HL-60 (cell line): Measurements from ENCODE around the gene HPCAL4.

Source experiments
- DNase-seq, 2 experiments: peaks; one replicate each; pipeline ENCODE4 v3.0.0-alpha.2; 2010 to 2020; ENCODE audit warnings: low read depth in 1 of 2, low spot score in 1 of 2
- H3K27ac ChIP-seq: fragments of 250-450 bp; sonication (Bioruptor Pico); replicated peaks from 2 replicates; pipeline ENCODE4 v1.5.1; 2020; ENCODE audit warnings: mild to moderate bottlenecking, moderate library complexity
- H3K27me3 ChIP-seq: fragments of 250-450 bp; sonication (Bioruptor Pico); 2 replicates; pipeline ENCODE4 v1.5.1; 2021; ENCODE audit warnings: mild to moderate bottlenecking, moderate library complexity; ENCODE audit not compliant: insufficient read depth, poor library complexity, severe bottlenecking
- H3K4me3 ChIP-seq: replicated peaks from 2 replicates; pipeline ENCODE4 v1.5.1; 2011; ENCODE audit warnings: mild to moderate bottlenecking, control low read depth, low read length; ENCODE audit not compliant: insufficient read depth
- CTCF ChIP-seq: IDR thresholded peaks from one replicate; pipeline ENCODE4 v1.5.1; 2011; ENCODE audit warnings: low read length, control low read depth, inconsistent platforms; ENCODE audit not compliant: insufficient read depth
- GABPA ChIP-seq: IDR thresholded peaks from 2 replicates; pipeline ENCODE4 v1.6.1; 2012; ENCODE audit warnings: low read depth
- POLR2AphosphoS5 ChIP-seq: IDR thresholded peaks from 2 replicates; pipeline ENCODE4 v1.6.1; 2012; ENCODE audit warnings: low read depth
- REST ChIP-seq: IDR thresholded peaks from 2 replicates; pipeline ENCODE4 v1.6.1; 2012; ENCODE audit warnings: low read depth; ENCODE audit not compliant: insufficient replicate concordance
- SPI1 ChIP-seq: IDR thresholded peaks from 2 replicates; pipeline ENCODE4 v1.6.1; 2012; ENCODE audit warnings: low read depth, mild to moderate bottlenecking, borderline replicate concordance

Gene HPCAL4

GRCh38 chr1:39696448-39696847 is 5.2 kb upstream of the HPCAL4 start:
- Histone ChIP-seq H3K4me3 (no peak overlapping the region), H3K27ac (no peak overlapping the region), H3K27me3 (peaks cover 28% of the 10 kb centered on the region)
- DNase-seq: no peak
- no peak for TF ChIP-seq SPI1
- no peak for TF ChIP-seq REST
- no peak for TF ChIP-seq POLR2AphosphoS5
- no peak for TF ChIP-seq GABPA
- no peak for TF ChIP-seq CTCF

- TF ChIP-seq SPI1 (no peak), POLR2AphosphoS5 (no peak), GABPA (no peak), CTCF (no peak)
- Histone ChIP-seq H3K4me3 (no peak overlapping the region), H3K27me3 (peaks cover 42% of the 10 kb centered on the region), H3K27ac (no peak overlapping the region)
- DNase-seq: no peak
These were observed 3.8 kb upstream of the HPCAL4 start for GRCh38 chr1:39695016-39695415.

GRCh38 chr1:39694026-39694425 is 2.8 kb upstream of the HPCAL4 start:
- no peak overlapping the region for H3K4me3 ChIP-seq
- H3K27ac ChIP-seq: no peak overlapping the region
- H3K27me3 ChIP-seq: peaks cover 45% of the 10 kb centered on the region
- TF ChIP-seq REST (no peak), GABPA (no peak), POLR2AphosphoS5 (no peak), CTCF (no peak), SPI1 (no peak)
- no peak for DNase-seq
